HepG2 (cell line): Measurements from ENCODE around the gene DMTF1. TPM values are rescaled to one million over a fixed set of nuclear protein-coding genes. Genes with fewer than 3 reads are reported as not detected.

Experiments used
- ATAC-seq: fragments of 200-7000 bp; cut with Tn5 transposase; 3 replicates; pipeline ENCODE4 v1.9.1; 2020; ENCODE audit warnings: mild to moderate bottlenecking, moderate library complexity
- BruUV-seq: library from RNA; stranded (reverse); fragments of 400-500 nt; replicated peaks from 2 replicates; lab custom pipeline; 2021; lab: Mats Ljungman, UMichigan
- CTCF ChIA-PET: fragments of 300-600 bp; formaldehyde crosslinking; extraction: SDS; loops from one replicate; lab custom pipeline; 2021; ENCODE audit warnings: low total read pairs, inconsistent platforms, low intra/inter-chr PET ratio; lab: Yijun Ruan, JAX
- POLR2A ChIA-PET: fragments of 350-600 bp; sonication (Branson Sonifier 250); formaldehyde crosslinking; loops from one replicate; lab custom pipeline; 2020; ENCODE audit warnings: antibody characterized with exemption, inconsistent platforms; lab: Yijun Ruan, JAX
- DNase-seq: peaks from one replicate; pipeline ENCODE4 v3.0.0-alpha.2; 2015; ENCODE audit warnings: low spot score
- FAIRE-seq: peaks from 3 replicates; lab custom pipeline; 2011; peaks lifted over from hg19 to GRCh38; lab: Jason Lieb, UNC
- H2AFZ ChIP-seq: one replicate; pipeline ENCODE4 v1.6.1; 2011; ENCODE audit warnings: low read length, inconsistent platforms
- H3K27ac ChIP-seq: fragments of 300-600 bp; 3 replicates; pipeline ENCODE4 v1.8.0; 2011; ENCODE audit warnings: mixed run types, mild to moderate bottlenecking, mixed read lengths, low read length, inconsistent platforms; ENCODE audit not compliant: insufficient read depth; ENCODE audit errors: extremely low read length
- H3K27me3 ChIP-seq, 2 experiments: fragments of 200-600 bp in 1 of 2; 2 replicates in 1 of 2; 3 replicates in 1 of 2; pipeline versions ENCODE4 v1.6.0 to v1.8.0; 2011; ENCODE audit warnings: low read length in 2 of 2, mild to moderate bottlenecking in 2 of 2, moderate library complexity in 2 of 2, inconsistent platforms in 1 of 2; ENCODE audit not compliant: insufficient read depth in 2 of 2, control insufficient read depth in 1 of 2
- H3K36me3 ChIP-seq, 2 experiments: fragments of 200-600 bp in 1 of 2; replicated peaks in 1 of 2; 2 replicates in 1 of 2; 3 replicates in 1 of 2; pipeline versions ENCODE4 v1.5.1 to v1.8.0; 2011; ENCODE audit warnings: low read length in 2 of 2, inconsistent platforms in 1 of 2; ENCODE audit not compliant: insufficient read depth in 2 of 2, control insufficient read depth in 1 of 2
- H3K4me1 ChIP-seq: 2 replicates; pipeline ENCODE4 v1.5.1; 2012; ENCODE audit warnings: low read length, inconsistent platforms; ENCODE audit not compliant: insufficient read depth
- H3K4me2 ChIP-seq: 2 replicates; pipeline ENCODE4 v1.6.0; 2011; ENCODE audit warnings: low read depth, low read length, inconsistent platforms
- H3K4me3 ChIP-seq, 3 experiments: fragments of 200-600 bp in 1 of 3; sonication (generic), shearing (Covaris generic) in 1 of 3; replicated peaks in 1 of 3; 2 replicates each; pipeline ENCODE4 v1.5.1; 2011 to 2016; ENCODE audit warnings: low read length in 3 of 3, inconsistent platforms in 2 of 3, low read depth in 2 of 3, mild to moderate bottlenecking in 2 of 3, control low read depth in 1 of 3, mixed read lengths in 1 of 3; ENCODE audit not compliant: insufficient read depth in 1 of 3
- H3K79me2 ChIP-seq: one replicate; pipeline ENCODE4 v1.6.1; 2011; ENCODE audit warnings: low read length, inconsistent platforms; ENCODE audit not compliant: insufficient read depth
- H3K9ac ChIP-seq: 2 replicates; pipeline ENCODE4 v1.6.0; 2011; ENCODE audit warnings: mild to moderate bottlenecking, low read depth, low read length, inconsistent platforms; ENCODE audit not compliant: insufficient read depth
- H3K9me3 ChIP-seq: 2 replicates; pipeline ENCODE4 v1.5.1; 2012; ENCODE audit warnings: mild to moderate bottlenecking, low read length
- H4K20me1 ChIP-seq: 2 replicates; pipeline ENCODE4 v1.6.0; 2011; ENCODE audit warnings: inconsistent platforms, mild to moderate bottlenecking, low read length, moderate library complexity; ENCODE audit not compliant: insufficient read depth
- FOXP4 ChIP-seq: sonication (generic); formaldehyde crosslinking; IDR thresholded peaks from 2 replicates; pipeline ENCODE4 v1.4.0; 2020; ENCODE audit warnings: missing genetic modification reagents
- HMG20A ChIP-seq: IDR thresholded peaks from 2 replicates; pipeline ENCODE4 v1.6.1; 2016; ENCODE audit warnings: borderline replicate concordance
- KMT2B ChIP-seq: IDR thresholded peaks from 2 replicates; pipeline ENCODE4 v1.6.1; 2016; ENCODE audit warnings: missing genetic modification reagents, missing compliant biosample characterization
- MTERF4 ChIP-seq: sonication (generic); formaldehyde crosslinking; IDR thresholded peaks from 2 replicates; pipeline ENCODE4 v1.8.0; 2023; ENCODE audit warnings: mild to moderate bottlenecking, missing genetic modification reagents
- PITX1 ChIP-seq: sonication (generic); formaldehyde crosslinking; IDR thresholded peaks from 2 replicates; pipeline ENCODE4 v1.5.1; 2020; ENCODE audit warnings: mild to moderate bottlenecking, missing genetic modification reagents
- POGK ChIP-seq: sonication (generic); formaldehyde crosslinking; conservative IDR thresholded peaks from 2 replicates; pipeline ENCODE4 v1.8.0; 2022; ENCODE audit warnings: mild to moderate bottlenecking, moderate library complexity, missing genetic modification reagents
- ZBTB8A ChIP-seq: sonication (generic); formaldehyde crosslinking; IDR thresholded peaks from 2 replicates; pipeline ENCODE4 v1.4.0; 2020; ENCODE audit warnings: mild to moderate bottlenecking, low read depth, missing genetic modification reagents, borderline replicate concordance
- WGBS: methylation state at CpG from one replicate; pipeline ENCODE4 v1.1.6; 2017; ENCODE audit warnings: low lambda C conversion rate; 5-methylcytosine and 5-hydroxymethylcytosine counted together
- in situ Hi-C: cut with HindIII; loops from 2 replicates; pipeline ENCODE4 v1.10.0; 2017; ENCODE audit warnings: low pct_unique_long_range_greater_than_20kb; ENCODE audit not compliant: extremely low pct_ligation_motif_present
- intact Hi-C: fragments of 100-400 bp; cut with micrococcal nuclease; formaldehyde crosslinking; loops from one replicate; pipeline ENCODE4 v1.10.0; 2022; ENCODE audit not compliant: unreplicated experiment
- polyA plus RNA-seq, 8 experiments: library from polyadenylated mRNA; depleted of rRNA in 3 of 8; stranded (reverse) in 7 of 8; unstranded in 1 of 8; fragments of >200 nt; fragmentation: Illumina TruSeq in 4 of 8; extraction: Trizol in 4 of 8; gene quantifications; 2 replicates each; pipeline versions ENCODE4 v1.2.1 to v1.2.3, GENCODE V29; 2011 to 2016; ENCODE audit warnings: low read depth in 4 of 8, missing spikeins in 1 of 8, mixed read lengths in 1 of 8; ENCODE audit not compliant: insufficient read depth in 1 of 8
- total RNA-seq, 5 experiments: library from RNA; depleted of rRNA; stranded (reverse); fragments of >200 nt; fragmentation: Illumina TruSeq; extraction: Trizol; gene quantifications; 2 replicates each; pipeline ENCODE4 v1.2.3, GENCODE V29; 2016; ENCODE audit warnings: low read depth in 1 of 5

Gene DMTF1
- total and polyA plus RNA-seq, 2 of the 13 experiments (the other 11 are each of a cell fraction or from before 2014, with no cell fraction given) = 45.8 to 132 TPM

GRCh38 chr7:87156709-87157108 lies 4.5 kb downstream of the DMTF1 start (continued):
- no peak for TF ChIP-seq KMT2B (CRISPR knock-in tag)
- no peak for TF ChIP-seq MTERF4 (CRISPR knock-in tag)
- TF ChIP-seq HMG20A (CRISPR knock-in tag) = no peak
- TF ChIP-seq ZBTB8A (CRISPR knock-in tag) = no peak
- TF ChIP-seq FOXP4 (CRISPR knock-in tag) = no peak
- TF ChIP-seq, all 625 proteins: peak for 0

GRCh38 chr7:87159538-87159937 lies 7.3 kb downstream of the DMTF1 start:
- ChIA-PET POLR2A (no interaction called here), CTCF (no interaction called here)
- Histone ChIP-seq H3K9me3 (no peaks in the 10 kb centered on the region), H3K4me3 (no peak overlapping the region), H3K9ac (no peak overlapping the region), H3K36me3 (peaks cover 5 to 9% of the 10 kb centered on the region in 2 experiments), H3K27me3 (no peaks in the 10 kb centered on the region), H3K4me2 (no peak overlapping the region), H3K79me2 (peaks cover 59% of the 10 kb centered on the region), H2AFZ (no peak overlapping the region), H3K4me1 (peaks cover 30% of the 10 kb centered on the region), H3K27ac (no peak overlapping the region), H4K20me1 (no peaks in the 10 kb centered on the region; the same call in 1 of the 2 replicates)
- FAIRE-seq (no peak), DNase-seq (no peak), ATAC-seq (no peak)
- intact Hi-C loops (no loop called here), in situ Hi-C loops (no loop called here)
- TF ChIP-seq PITX1 (CRISPR knock-in tag) = no peak
- TF ChIP-seq POGK (CRISPR knock-in tag) = no peak
- BruUV-seq = no TSS peak
- WGBS = 93% methylated on average over 2 of the region's 2 CpGs
